ENCODE data around the gene CBX4. TPM values are rescaled to one million over a fixed set of nuclear protein-coding genes. Genes with fewer than 3 reads are reported as not detected.
A peak's percentile ranks its signal among the peaks of the same experiment; 100 is the strongest.

Gene CBX4
- total and polyA plus RNA-seq, 2 of the 13 experiments (the other 11 are each of a cell fraction or from before 2014, with no cell fraction given) = 25.8 to 50.8 TPM

- TF ChIP-seq UBTF (CRISPR knock-in tag; IDR thresholded peaks at IDR 0.05) (peak; percentile 72; the same call in 1 of the 2 replicates), ZNF556 (CRISPR knock-in tag; IDR thresholded peaks at IDR 0.05; ENCODE audit: borderline replicate concordance) (no peak), ZBTB4 (CRISPR knock-in tag; IDR thresholded peaks at IDR 0.05; ENCODE audit: borderline replicate concordance) (no peak; the same call in 1 of the 2 replicates), ELK4 (CRISPR knock-in tag; IDR thresholded peaks at IDR 0.05; ENCODE audit: borderline replicate concordance) (peak; percentile 21; the same call in 1 of the 2 replicates), ZNF18 (CRISPR knock-in tag; IDR thresholded peaks at IDR 0.05; ENCODE audit: insufficient replicate concordance) (no peak), POLR2A (IDR thresholded peaks at IDR 0.05; ENCODE audit: insufficient read depth in 1 of 2, low read depth in 2 of 2, low read length in 2 of 2) (no peak), EP300 (IDR thresholded peaks at IDR 0.05; ENCODE audit: low read depth in 2 of 2, low read length in 2 of 2) (no peak), EP300 (CRISPR knock-in tag; IDR thresholded peaks at IDR 0.05; ENCODE audit: borderline replicate concordance) (no peak), ZNF841 (CRISPR knock-in tag; IDR thresholded peaks at IDR 0.05; ENCODE audit: borderline replicate concordance) (no peak), NCOA1 (CRISPR knock-in tag; IDR thresholded peaks at IDR 0.05) (no peak), AHR (CRISPR knock-in tag; IDR thresholded peaks at IDR 0.05) (no peak), SKI (IDR thresholded peaks at IDR 0.05; ENCODE audit: partially characterized antibody) (no peak), ZNF703 (CRISPR knock-in tag; IDR thresholded peaks at IDR 0.05; ENCODE audit: borderline replicate concordance) (0 out of 2 replicates have a peak, but pooled peaks have one; percentile 44), ZNF558 (CRISPR knock-in tag; IDR thresholded peaks at IDR 0.05; ENCODE audit: borderline replicate concordance) (peak; percentile 24; the same call in 1 of the 2 replicates), ZNF331 (CRISPR knock-in tag; IDR thresholded peaks at IDR 0.05) (no peak), RBM22 (optimal IDR thresholded peaks at IDR 0.05; ENCODE audit: low read length) (no peak), ZNF513 (CRISPR knock-in tag; conservative IDR thresholded peaks at IDR 0.05) (no peak), ZNF441 (CRISPR knock-in tag; IDR thresholded peaks at IDR 0.05; ENCODE audit: borderline replicate concordance) (no peak)
Measured at GRCh38 chr17:79789943-79790804, 49.1 kb downstream of the CBX4 start (continued).
